Activated T-cell treated with anti-CD3 and anti-CD28 coated beads, Interleukin-2, amount 50 U/mL, for 4 hours (primary cell): ENCODE results near the gene SLC9A9. TPM values are rescaled to one million over a fixed set of nuclear protein-coding genes. Genes with fewer than 3 reads are reported as not detected.

Source experiments
- ATAC-seq, 2 donors: fragments of 200-7000 bp; cut with Tn5 transposase; one replicate each; pipeline ENCODE4 v1.10.0; 2021
- DNase-seq: peaks from one replicate; pipeline ENCODE4 v3.0.0-alpha.2; 2020
- H3K27me3 Mint-ChIP-seq: one replicate; pipeline ENCODE4 v1.8.0; 2021; ENCODE audit warnings: low read depth, mixed read lengths
- H3K36me3 Mint-ChIP-seq: one replicate; pipeline ENCODE4 v1.8.0; 2022; ENCODE audit warnings: mixed read lengths; ENCODE audit not compliant: insufficient read depth
- H3K4me1 Mint-ChIP-seq: one replicate; pipeline ENCODE4 v1.8.0; 2021; ENCODE audit warnings: low read depth, mixed read lengths
- H3K4me3 Mint-ChIP-seq: one replicate; pipeline ENCODE4 v1.8.0; 2021; ENCODE audit warnings: mild to moderate bottlenecking, moderate library complexity, mixed read lengths
- H3K9me3 Mint-ChIP-seq: one replicate; pipeline ENCODE4 v1.8.0; 2021; ENCODE audit warnings: mixed read lengths
- total RNA-seq, 3 donors: library from RNA; stranded (reverse); gene quantifications; one replicate each; pipeline ENCODE4 v1.2.1, GENCODE V29; 2021

The SLC9A9 gene
- total RNA-seq, 3 donors from 2014 or later, result 0.56 to 0.98 (median 0.87) TPM

- no peak for DNase-seq
- H3K36me3 Mint-ChIP-seq, result peaks cover 13% of the 10 kb centered on the region
- H3K4me1 Mint-ChIP-seq, result peaks cover 46% of the 10 kb centered on the region
- H3K9me3 Mint-ChIP-seq, result no peaks in the 10 kb centered on the region
- H3K4me3 Mint-ChIP-seq, result peak overlapping the region; percentile 32
- no peaks in the 10 kb centered on the region for H3K27me3 Mint-ChIP-seq
- ATAC-seq, result no peak
Observed at GRCh38 chr3:143830786-143831185, 17.5 kb downstream of the SLC9A9 start.

- ATAC-seq, result no peak
- Mint-ChIP-seq H3K9me3 (no peaks in the 10 kb centered on the region), H3K4me1 (peaks cover 45% of the 10 kb centered on the region), H3K36me3 (peaks cover 11% of the 10 kb centered on the region), H3K27me3 (no peaks in the 10 kb centered on the region), H3K4me3 (no peak overlapping the region)
- no peak for DNase-seq
Observed at GRCh38 chr3:143830063-143830462, 18.2 kb downstream of the SLC9A9 start.

- DNase-seq (no peak), ATAC-seq (no peak)
- Mint-ChIP-seq H3K27me3 (no peaks in the 10 kb centered on the region), H3K9me3 (no peaks in the 10 kb centered on the region), H3K36me3 (peaks cover 10% of the 10 kb centered on the region), H3K4me1 (peaks cover 43% of the 10 kb centered on the region), H3K4me3 (no peak overlapping the region)
Observed at GRCh38 chr3:143827425-143827824, 20.8 kb downstream of the SLC9A9 start.

GRCh38 chr3:143826296-143826695 is 22.0 kb downstream of the SLC9A9 start:
- Mint-ChIP-seq H3K4me1 (peaks cover 44% of the 10 kb centered on the region), H3K9me3 (no peaks in the 10 kb centered on the region), H3K36me3 (peaks cover 12% of the 10 kb centered on the region), H3K27me3 (no peaks in the 10 kb centered on the region), H3K4me3 (no peak overlapping the region)
- DNase-seq, result no peak
- ATAC-seq, result no peak

- no peak for DNase-seq
- Mint-ChIP-seq H3K4me3 (no peak overlapping the region), H3K9me3 (no peaks in the 10 kb centered on the region), H3K27me3 (no peaks in the 10 kb centered on the region), H3K36me3 (peaks cover 12% of the 10 kb centered on the region), H3K4me1 (peaks cover 42% of the 10 kb centered on the region)
- peak; percentile 65 to 90 for ATAC-seq
Observed at GRCh38 chr3:143825513-143825912, 22.8 kb downstream of the SLC9A9 start.

GRCh38 chr3:143824735-143825385 is 23.4 kb downstream of the SLC9A9 start:
- Mint-ChIP-seq H3K27me3 (no peaks in the 10 kb centered on the region), H3K4me3 (no peak overlapping the region), H3K4me1 (peaks cover 40% of the 10 kb centered on the region), H3K36me3 (peaks cover 14% of the 10 kb centered on the region), H3K9me3 (no peaks in the 10 kb centered on the region)
- no peak for ATAC-seq
- DNase-seq, result no peak

GRCh38 chr3:143822798-143823197 is 25.5 kb downstream of the SLC9A9 start:
- Mint-ChIP-seq H3K27me3 (no peaks in the 10 kb centered on the region), H3K36me3 (peaks cover 10% of the 10 kb centered on the region), H3K9me3 (no peaks in the 10 kb centered on the region), H3K4me3 (no peak overlapping the region), H3K4me1 (peaks cover 40% of the 10 kb centered on the region)
- DNase-seq (no peak), ATAC-seq (no peak)

GRCh38 chr3:143822374-143822773 is 25.9 kb downstream of the SLC9A9 start:
- Mint-ChIP-seq H3K4me3 (no peak overlapping the region), H3K9me3 (no peaks in the 10 kb centered on the region), H3K36me3 (peaks cover 12% of the 10 kb centered on the region), H3K4me1 (peaks cover 40% of the 10 kb centered on the region), H3K27me3 (no peaks in the 10 kb centered on the region)
- no peak for DNase-seq
- no peak for ATAC-seq

- DNase-seq (no peak), ATAC-seq (no peak)
- Mint-ChIP-seq H3K4me1 (peaks cover 40% of the 10 kb centered on the region), H3K9me3 (peaks cover under 1% of the 10 kb centered on the region), H3K27me3 (no peaks in the 10 kb centered on the region), H3K4me3 (no peak overlapping the region), H3K36me3 (peaks cover 12% of the 10 kb centered on the region)
Observed at GRCh38 chr3:143821862-143822261, 26.4 kb downstream of the SLC9A9 start.

GRCh38 chr3:143820466-143821221 is 27.6 kb downstream of the SLC9A9 start:
- peaks cover 29% of the 10 kb centered on the region for H3K4me1 Mint-ChIP-seq
- DNase-seq (no peak), ATAC-seq (no peak)
- no peak overlapping the region for H3K4me3 Mint-ChIP-seq
- H3K27me3 Mint-ChIP-seq, result no peaks in the 10 kb centered on the region
- peaks cover 3% of the 10 kb centered on the region for H3K9me3 Mint-ChIP-seq
- H3K36me3 Mint-ChIP-seq, result peaks cover 12% of the 10 kb centered on the region

- peaks cover 26% of the 10 kb centered on the region for H3K4me1 Mint-ChIP-seq
- DNase-seq, result no peak
- peaks cover 3% of the 10 kb centered on the region for H3K9me3 Mint-ChIP-seq
- ATAC-seq, result no peak
- H3K27me3 Mint-ChIP-seq, result no peaks in the 10 kb centered on the region
- H3K36me3 Mint-ChIP-seq, result peaks cover 12% of the 10 kb centered on the region
- no peak overlapping the region for H3K4me3 Mint-ChIP-seq
Observed at GRCh38 chr3:143819890-143820289, 28.4 kb downstream of the SLC9A9 start.

GRCh38 chr3:143814443-143814889 is 33.8 kb downstream of the SLC9A9 start:
- Mint-ChIP-seq H3K4me1 (peaks cover 16% of the 10 kb centered on the region), H3K4me3 (no peak overlapping the region), H3K9me3 (peaks cover 3% of the 10 kb centered on the region), H3K27me3 (no peaks in the 10 kb centered on the region), H3K36me3 (peaks cover 20% of the 10 kb centered on the region)
- ATAC-seq (peak; percentile 37 to 54), DNase-seq (no peak)

GRCh38 chr3:143812481-143812880 is 35.8 kb downstream of the SLC9A9 start:
- no peaks in the 10 kb centered on the region for H3K27me3 Mint-ChIP-seq
- DNase-seq, result no peak
- H3K36me3 Mint-ChIP-seq, result peaks cover 21% of the 10 kb centered on the region
- H3K4me1 Mint-ChIP-seq, result peaks cover 16% of the 10 kb centered on the region
- H3K9me3 Mint-ChIP-seq, result peaks cover 3% of the 10 kb centered on the region
- no peak overlapping the region for H3K4me3 Mint-ChIP-seq
- no peak for ATAC-seq

GRCh38 chr3:143811602-143812001 is 36.7 kb downstream of the SLC9A9 start:
- DNase-seq, result no peak
- no peak for ATAC-seq
- no peak overlapping the region for H3K4me3 Mint-ChIP-seq
- no peaks in the 10 kb centered on the region for H3K27me3 Mint-ChIP-seq
- peaks cover 16% of the 10 kb centered on the region for H3K4me1 Mint-ChIP-seq
- H3K9me3 Mint-ChIP-seq, result no peaks in the 10 kb centered on the region
- H3K36me3 Mint-ChIP-seq, result peaks cover 23% of the 10 kb centered on the region

GRCh38 chr3:143810953-143811265 is 37.4 kb downstream of the SLC9A9 start:
- Mint-ChIP-seq H3K36me3 (peaks cover 23% of the 10 kb centered on the region), H3K9me3 (no peaks in the 10 kb centered on the region), H3K27me3 (no peaks in the 10 kb centered on the region), H3K4me3 (no peak overlapping the region), H3K4me1 (peaks cover 18% of the 10 kb centered on the region)
- ATAC-seq (no peak), DNase-seq (no peak)
